NOMO-1 (cell line): ENCODE data around the gene ARHGDIG.
"Not testable (repeated sequence)": the region's sequence is repeated elsewhere in the genome, so short reads cannot be mapped to it uniquely, and the experiment has no call there.

Experiments
- DNase-seq, 2 experiments: peaks; one replicate each; lab custom pipeline; 2025; ENCODE audit not compliant: unreplicated experiment in 2 of 2; lab: John Stamatoyannopoulos, UW

Gene ARHGDIG

DNA sequence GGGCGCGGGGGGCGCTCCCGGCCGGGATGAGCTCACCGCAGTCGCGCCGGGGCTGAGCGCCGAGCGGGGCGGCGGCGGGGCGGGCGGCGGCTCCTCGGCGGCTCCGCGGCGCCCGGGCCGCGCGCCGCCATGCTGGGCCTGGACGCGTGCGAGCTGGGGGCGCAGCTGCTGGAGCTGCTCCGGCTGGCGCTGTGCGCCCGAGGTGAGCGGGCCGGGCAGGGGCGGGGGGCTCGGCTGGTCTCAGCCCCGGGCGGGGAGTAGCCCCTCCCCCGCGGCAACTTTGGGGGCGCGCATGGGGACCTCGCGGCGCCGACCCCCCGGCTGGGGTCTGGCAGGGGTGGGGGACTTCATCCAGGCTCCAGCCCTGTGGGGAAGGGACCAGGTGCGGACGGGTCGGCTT, at the start of gene ARHGDIG:
Gene ARHGDIG (plus strand): TSS at position 40 of the 400 bp plus-strand sequence. CDS start 90 bp downstream, at position 130.
- DNase-seq = no peak

DNA sequence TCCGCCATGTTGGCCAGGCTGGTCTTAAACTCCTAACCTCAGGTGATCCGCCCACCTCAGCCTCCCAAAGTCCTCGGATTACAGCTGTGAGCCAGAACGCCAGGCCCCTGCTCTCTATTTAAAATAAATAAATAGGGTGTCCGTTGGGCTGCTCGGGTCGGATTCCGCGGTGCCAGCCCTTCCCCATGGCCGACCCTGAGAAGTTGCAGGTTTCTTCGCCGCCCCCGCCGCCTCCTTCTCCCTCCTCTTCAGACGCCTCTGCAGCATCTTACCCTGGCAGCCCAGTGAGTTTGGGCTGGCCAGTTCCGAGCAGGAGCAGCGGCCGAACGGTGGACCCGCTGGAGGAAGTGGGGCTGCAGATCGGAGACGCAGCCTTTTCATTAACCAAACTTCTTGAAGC, 49.4 kb upstream of the ARHGDIG start:
- DNase-seq = no peak

DNA sequence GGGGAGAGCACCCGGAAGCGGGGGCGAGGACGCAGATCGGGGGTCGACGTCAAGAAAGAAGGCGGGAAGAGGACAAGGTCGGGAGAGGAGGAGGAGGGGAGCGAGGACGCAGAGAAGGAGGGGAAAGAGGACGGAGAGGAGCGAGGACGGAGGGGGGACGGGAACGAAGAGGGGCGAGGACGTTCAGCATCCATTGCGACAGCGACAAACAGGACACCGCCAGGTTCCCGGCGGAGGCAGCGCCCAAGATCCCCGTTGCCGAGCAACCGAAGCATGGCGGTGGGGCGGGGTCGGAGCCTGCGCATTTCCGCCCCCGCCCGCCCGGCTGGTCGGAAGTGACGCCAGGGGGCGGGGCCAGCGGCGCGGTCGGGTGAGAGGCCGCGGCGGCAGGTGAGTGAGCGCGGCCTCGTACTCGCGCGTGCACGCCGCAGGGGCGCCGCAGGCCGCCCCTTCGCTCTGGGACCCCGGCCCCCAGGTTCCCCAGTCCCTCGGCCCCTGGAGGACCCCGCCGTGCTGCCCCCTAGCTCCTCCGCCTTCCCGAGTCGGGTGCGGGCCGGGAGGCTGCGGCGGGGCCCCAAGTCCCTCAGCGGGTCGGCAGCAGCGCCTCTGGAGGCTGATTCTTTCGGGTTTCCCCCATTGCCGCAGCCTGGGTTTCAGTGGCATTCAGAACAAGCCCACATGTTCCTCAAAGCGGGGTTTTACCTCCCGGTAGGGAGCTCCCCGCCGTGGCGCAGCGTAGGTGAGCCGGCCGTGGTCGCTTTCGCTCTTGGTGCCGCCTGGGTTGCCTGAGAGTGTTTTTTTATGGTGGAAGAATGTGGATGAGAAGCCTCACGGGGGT, 45.7 kb upstream of the ARHGDIG start, which contains the start of gene FAM234A:
Gene FAM234A (plus strand): TSS at position 354 of the 838 bp plus-strand sequence. CDS start 19,593 bp downstream, outside the sequence.
- peak; percentile 87 to 97 for DNase-seq

DNA sequence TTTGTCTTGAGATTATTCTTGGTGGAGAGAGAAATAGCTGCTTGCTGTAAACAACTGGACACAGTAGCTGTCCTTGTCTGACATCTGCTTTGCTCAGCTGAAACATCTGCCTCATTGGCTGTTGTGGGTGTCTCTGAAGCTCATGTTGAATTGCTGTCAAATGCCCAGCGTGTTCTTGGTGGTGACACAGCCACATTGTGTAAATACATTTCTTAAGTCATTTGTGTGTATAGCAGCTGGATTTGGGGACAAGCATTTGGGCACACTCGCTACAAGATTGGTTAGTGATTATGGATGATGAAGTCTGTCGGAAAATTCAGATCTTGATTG, 40.5 kb upstream of the ARHGDIG start:
- DNase-seq = no peak

DNA sequence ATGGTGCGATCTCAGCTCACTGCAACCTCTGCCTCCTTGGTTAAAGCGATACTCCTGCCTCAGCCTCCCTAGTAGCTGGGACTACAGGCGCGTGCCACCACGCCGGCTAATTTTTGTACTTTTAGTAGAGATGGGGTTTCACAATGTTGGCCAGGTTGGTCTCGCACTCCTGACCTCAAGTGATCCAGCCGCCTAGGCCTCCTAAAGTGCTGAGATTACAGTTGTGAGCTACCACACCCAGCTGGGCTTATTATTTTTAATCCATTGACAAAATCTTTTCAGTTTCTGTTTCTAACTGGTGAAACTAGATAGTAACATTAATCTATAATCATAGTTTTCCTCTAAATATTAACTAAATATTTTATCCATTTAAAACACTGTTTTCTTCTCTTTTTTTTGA, 39.8 kb upstream of the ARHGDIG start:
- no peak for DNase-seq

DNA sequence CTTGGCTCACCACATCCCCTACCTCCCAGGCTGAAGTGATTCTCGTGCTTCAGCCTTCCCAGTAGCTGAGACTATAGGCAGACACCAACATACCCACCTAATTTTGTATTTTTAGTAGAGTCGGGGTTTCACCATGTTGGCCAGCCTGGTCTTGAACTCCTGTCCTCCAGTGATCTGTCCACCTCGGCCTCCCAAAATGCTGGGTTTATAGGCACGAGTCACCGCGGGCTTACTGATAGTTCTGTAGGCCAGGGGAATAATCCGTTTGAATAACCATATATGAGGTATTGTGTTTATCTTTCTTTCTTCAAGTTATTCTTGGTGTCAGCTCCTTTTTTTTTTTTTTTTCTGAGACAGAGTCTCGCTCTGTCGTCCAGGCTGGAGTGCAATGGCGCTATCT, 38.1 kb upstream of the ARHGDIG start:
- DNase-seq = no peak

DNA sequence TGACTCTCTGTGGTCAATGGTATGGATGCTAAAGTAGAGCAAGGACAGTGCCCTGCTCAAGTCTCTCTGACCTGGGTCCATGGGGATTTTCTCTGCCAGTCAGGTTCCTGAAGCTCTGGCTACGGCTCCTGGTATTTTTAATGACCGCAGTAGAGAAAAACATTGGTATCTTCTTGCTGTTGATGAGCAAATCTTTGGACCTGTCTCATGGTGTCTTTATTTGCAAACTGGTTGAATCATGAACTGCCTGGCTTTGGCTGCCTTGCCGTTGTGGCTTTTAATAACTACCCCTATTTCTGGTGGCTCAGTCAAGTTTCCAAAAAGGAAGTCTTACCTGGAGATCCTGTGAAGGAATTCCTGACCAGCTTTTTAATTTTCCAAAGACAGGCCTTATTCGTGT, 37.0 kb upstream of the ARHGDIG start:
- no peak for DNase-seq

DNA sequence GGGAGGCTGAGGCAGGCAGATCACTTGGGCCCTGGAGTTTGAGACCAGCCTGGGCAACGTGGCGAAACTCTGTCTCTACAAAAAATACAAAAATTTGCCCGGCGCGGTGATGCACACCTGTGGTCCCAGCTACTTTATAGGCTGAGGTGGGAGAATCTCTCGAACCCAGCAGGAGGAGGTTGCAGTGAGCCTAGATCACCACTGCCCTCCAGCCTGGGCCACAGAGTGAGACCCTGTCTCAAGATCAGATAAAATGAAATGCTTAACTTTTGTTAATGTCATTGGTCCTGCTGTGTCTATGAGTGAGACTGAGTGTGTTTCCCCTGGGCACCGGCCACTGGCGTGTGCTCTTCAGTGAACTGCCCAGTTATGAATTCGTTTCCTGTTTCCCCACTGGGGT, 35.3 kb upstream of the ARHGDIG start:
- no peak for DNase-seq

DNA sequence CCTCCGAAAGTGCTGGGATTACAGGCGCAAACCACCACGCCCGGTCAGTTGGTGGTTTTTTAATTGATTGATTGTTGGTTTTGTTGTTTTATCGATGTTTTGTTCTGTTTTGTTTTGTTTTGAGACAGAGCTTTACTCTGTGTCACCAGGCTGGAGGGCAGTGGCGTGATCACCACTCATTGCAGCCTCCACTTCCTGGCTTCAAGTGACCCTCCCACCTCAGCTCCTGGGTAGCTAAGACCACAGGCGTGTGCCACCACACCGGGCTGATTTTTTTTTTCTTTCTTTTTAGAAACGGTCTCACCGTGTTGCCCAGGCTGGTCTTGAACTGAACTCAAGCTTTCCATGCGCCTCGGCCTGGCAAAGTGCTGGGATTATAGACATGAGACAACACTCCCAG, 33.4 kb upstream of the ARHGDIG start:
- no peak for DNase-seq

DNA sequence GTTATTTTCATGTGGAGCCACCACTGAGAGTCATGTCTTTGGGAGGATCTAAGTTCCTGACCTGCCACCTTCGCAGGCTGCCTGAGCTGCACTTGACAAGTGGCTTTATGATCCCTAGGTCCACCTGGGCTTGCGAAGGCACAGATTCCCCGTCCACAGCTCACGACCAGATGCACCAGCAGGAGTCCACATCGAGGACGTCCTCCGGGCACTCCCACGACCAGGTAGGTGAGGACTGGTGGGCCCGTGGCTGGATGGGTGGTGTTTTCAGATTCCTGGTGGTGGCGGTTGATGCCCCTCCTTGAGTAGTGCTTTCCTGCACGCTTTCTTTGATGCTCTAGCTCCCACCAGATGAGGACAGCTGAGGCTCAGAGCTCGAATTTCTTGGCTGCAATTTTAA, 31.0 kb upstream of the ARHGDIG start:
- DNase-seq = no peak

DNA sequence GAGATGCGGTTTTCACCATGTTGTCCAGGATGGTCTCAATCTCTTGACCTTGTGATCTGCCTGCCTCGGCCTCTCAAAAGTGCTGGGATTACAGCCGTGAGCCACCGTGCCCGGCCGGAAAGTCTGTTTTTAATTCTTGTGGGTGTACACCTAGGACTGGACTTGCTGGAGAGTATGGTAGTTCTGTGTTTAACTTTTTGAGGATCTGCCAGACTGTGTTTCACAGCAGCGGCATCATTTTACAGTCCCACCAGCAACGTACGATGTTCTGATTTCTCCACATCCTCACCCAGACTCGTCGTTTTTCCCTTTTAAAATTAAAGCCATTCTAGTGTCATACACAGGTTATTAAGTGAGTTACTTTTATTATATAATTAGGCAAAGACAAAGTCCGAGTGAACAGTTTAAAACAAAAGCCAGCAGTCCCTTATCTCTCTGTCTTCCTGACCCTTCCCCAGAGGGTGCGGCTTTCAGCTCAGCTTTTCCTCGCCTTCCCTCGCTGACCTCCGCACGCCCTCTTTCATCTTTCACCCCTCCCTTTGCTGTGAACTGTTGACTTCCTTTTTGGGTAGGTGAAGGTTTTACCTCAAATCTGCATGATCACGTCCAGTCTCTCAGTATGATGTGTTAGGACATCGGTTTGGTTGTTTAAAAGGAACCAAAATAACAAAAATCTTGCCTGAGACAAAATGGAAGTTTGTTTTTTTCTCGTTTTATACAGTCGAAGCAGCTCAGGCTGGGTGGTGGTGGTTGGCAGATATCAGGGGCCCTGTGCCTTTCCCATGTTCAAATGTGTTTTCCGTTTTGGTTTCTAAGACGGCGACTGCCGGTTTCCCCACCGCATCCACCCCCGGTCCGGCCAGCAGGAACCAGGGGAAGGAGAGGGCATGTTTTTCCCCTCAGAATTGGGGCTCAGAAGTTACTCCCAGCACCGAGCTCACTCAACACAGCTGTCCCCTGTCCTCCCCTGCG, 27.7 kb upstream of the ARHGDIG start:
- DNase-seq = no peak

DNA sequence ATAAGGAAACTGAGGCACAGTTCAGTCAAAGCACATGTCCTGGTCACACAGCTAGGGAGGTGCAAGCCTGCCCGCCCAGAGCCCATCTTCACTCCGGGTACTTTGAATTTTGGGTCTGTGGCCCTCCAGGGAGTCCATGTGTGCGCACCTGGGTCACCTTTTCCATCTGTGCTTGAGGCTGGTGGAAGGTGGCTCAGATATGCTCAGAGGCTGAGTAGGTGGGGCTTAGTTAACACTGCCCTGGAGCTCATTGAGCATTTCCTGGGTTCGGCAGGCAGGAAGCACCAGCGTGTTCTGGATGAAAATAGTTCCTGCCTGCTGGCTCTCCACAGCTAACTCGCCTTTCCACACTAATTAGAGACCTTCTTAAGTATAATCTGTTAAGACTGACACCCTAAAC, 26.6 kb upstream of the ARHGDIG start:
- DNase-seq = no peak

DNA sequence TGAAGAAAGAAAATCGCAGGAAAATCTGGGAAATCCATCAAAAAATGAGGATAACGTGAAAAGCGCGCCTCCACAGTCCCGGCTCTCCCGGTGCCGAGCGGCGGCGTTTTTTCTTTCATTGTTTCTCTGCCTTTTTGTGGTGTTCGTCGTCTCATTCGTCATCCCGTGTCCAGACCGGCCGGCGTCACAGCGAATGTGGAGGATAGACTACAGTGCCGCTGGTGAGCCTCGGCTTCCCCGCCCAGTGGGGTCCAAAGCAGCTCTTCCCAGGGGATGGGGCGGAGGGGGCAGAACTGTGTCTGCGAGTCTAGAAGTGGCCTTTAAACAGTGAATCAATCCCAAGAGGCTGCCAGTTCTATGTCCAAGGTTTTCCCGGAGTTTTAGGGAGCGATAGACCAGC, 25.9 kb upstream of the ARHGDIG start:
- no peak for DNase-seq

DNA sequence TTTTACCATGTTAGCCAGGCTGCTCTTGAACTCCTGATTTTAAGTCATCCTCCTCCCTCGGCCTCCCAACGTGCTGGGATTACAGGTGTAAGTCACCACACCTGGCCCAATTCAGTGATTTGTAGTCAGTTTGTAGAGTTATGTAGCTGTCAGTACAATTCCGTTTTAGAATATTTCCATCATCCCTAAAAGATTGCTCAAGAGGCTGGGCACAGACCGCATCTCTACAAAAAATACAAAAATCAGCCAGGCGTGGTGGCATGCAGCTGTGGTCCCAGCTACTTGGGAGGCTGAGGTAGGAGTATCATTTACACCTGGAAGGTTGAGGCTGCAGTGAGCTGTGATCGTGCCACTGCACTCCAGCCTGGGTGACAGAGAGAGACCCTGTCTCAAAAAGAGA, 25.2 kb upstream of the ARHGDIG start:
- DNase-seq = no peak

DNA sequence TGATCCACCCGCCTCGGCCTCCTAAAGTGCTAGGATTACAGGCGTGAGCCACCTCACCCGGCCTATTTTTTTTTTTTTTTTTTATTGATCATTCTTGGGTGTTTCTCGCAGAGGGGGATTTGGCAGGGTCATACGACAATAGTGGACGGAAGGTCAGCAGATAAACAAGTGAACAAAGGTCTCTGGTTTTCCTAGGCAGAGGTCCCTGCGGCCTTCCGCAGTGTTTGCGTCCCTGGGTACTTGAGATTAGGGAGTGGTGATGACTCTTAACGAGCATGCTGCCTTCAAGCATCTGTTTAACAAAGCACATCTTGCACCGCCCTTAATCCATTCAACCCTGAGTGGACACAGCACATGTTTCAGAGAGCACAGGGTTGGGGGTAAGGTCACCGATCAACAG, 22.3 kb upstream of the ARHGDIG start:
- DNase-seq = not testable (repeated sequence)

DNA sequence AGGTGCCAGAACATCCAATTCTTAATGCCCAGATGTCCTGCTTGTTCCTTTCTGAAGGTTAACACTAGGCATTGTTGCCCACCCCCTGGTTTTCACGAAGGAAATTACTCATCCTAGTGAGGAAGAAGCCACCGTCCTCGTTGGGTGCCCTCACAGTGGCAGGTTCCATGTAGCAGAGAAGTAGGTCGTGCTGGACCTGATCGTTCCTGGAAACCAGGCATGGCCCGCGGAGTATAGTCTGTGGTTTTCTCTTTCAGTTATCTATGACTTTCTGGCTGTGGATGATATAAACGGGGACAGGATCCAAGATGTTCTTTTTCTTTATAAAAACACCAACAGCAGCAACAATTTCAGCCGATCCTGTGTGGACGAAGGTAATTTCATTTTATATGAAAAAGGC, 21.2 kb upstream of the ARHGDIG start:
- no peak for DNase-seq

DNA sequence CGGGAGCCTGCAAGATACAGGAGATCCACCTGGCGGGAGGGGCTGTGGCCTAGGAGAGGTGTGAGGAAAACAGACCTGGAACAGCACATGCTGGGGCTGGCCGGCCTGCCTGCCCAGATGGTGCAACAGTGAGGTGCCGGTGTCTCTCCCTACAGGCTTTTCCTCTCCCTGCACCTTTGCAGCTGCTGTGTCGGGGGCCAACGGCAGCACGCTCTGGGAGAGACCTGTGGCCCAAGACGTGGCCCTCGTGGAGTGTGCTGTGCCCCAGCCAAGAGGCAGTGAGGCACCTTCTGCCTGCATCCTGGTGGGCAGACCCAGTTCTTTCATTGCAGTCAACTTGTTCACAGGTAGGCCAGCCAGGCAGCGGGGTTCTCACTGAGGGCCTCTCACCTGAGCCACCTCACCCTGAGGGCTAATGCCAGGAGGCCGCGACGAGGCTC, 20.6 kb upstream of the ARHGDIG start:
- no peak for DNase-seq

DNA sequence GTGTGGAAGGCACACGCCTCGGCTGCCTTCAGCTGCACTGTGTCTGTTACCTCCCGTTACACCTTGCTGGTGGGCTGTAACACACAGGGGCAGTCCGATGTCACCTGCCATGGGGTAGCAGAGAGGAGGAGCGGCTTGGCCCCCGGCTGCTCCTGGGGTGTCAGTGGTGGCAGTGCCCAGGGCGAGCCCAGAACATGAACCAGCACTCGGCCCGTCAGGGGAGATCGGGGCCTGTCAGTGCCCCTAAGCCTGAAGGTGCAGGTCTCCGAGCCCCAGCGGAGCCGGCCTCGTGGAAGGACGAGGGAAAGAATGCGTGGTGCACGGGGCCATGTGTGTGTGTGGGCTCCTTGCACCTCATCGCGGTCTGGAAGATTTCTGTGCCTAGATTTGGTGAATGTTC, 20.1 kb upstream of the ARHGDIG start:
- no peak for DNase-seq

DNA sequence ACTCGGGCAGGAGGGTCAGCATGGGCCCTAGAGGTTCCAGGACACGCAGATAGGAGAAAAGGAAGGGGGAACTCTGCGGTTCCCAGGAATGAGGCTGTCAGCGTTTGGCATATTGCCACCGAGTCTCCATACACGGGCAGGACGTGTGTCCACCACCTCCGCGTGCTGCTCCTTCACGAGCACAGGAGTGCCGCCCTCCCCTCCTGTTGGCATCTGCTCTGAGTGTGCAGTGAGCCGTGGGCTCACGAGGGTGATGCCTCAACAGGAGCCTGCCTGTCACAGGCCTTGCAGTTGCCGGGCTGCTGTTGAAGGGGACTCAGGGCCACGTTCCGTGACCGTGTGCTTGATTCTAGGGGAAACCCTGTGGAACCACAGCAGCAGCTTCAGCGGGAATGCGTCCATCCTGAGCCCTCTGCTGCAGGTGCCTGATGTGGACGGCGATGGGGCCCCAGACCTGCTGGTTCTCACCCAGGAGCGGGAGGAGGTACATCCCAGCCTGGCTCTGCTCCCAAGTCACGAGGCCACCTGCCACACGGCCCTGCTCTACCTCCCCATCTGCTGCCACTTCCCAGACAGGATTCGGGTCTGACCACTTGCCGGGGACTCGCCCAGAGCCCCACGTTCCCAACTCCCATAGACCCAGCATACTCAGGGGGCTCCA, 19.2 kb upstream of the ARHGDIG start:
- no peak for DNase-seq

DNA sequence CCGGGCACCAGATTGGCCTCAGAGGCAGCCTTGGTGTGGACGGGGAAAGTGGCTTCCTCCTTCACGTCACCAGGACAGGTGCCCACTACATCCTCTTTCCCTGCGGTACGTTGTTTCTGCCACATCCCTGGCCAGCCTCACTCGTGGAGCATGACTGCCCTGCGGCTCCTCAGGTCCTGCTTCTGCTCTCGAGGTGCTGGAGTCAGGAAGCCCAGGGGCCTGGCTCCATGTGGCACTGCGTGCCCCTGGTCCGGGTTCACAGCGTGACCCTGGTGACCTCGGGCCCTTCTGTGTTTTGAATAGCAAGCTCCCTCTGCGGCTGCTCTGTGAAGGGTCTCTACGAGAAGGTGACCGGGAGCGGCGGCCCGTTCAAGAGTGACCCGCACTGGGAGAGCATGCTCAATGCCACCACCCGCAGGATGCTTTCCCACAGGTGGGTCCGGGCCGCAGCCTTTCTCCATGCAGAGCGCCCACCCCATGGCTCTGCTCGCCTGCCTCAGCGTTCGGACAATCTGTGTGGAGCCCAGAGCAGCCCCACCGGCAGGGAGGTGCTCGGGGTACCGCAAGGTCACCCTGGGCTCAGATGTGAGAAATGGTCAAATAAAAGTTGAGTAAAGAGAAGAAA, 18.2 kb upstream of the ARHGDIG start:
- DNase-seq = no peak
